A673 (cell line): ENCODE data around the gene PGP.

Experiments used
- CTCF ChIP-seq: fragments of 300-800, 200-600 bp; sonication (generic); conservative IDR thresholded peaks from 2 replicates; pipeline ENCODE4 v1.5.1; 2017; ENCODE audit warnings: low read depth, mild to moderate bottlenecking, antibody characterized with exemption, low read length, moderate library complexity, mixed read lengths
- EZH2 ChIP-seq: fragments of 200-600 bp; sonication (generic); IDR thresholded peaks from 2 replicates; pipeline ENCODE4 v1.6.1; 2017; ENCODE audit warnings: borderline replicate concordance, low read depth, mild to moderate bottlenecking, mixed read lengths, antibody characterized with exemption, low read length; ENCODE audit not compliant: poor library complexity, severe bottlenecking

- no peak for TF ChIP-seq CTCF
- no peak for TF ChIP-seq EZH2
Observed at GRCh38 chr16:2173366-2173765, 41.3 kb downstream of the PGP start.
